Measurements from ENCODE around the gene CCDC88A.

The CCDC88A gene

GRCh38 chr2:55431982-55432627, 12.4 kb upstream of the CCDC88A start:
- no peaks in the 10 kb centered on the region for H3K4me1 Mint-ChIP-seq
- ATAC-seq: no peak
- no peaks in the 10 kb centered on the region for H3K27me3 Mint-ChIP-seq
- no peak overlapping the region for H3K27ac Mint-ChIP-seq
- H3K9me3 Mint-ChIP-seq: no peaks in the 10 kb centered on the region
- H3K36me3 Mint-ChIP-seq: no peaks in the 10 kb centered on the region
- H3K4me3 Mint-ChIP-seq: no peak overlapping the region

GRCh38 chr2:55430211-55430975, 10.7 kb upstream of the CCDC88A start:
- no peaks in the 10 kb centered on the region for H3K9me3 Mint-ChIP-seq
- no peak overlapping the region for H3K4me3 Mint-ChIP-seq
- H3K4me1 Mint-ChIP-seq: no peaks in the 10 kb centered on the region
- H3K36me3 Mint-ChIP-seq: no peaks in the 10 kb centered on the region
- peaks cover 6% of the 10 kb centered on the region for H3K27me3 Mint-ChIP-seq
- no peak for ATAC-seq
- H3K27ac Mint-ChIP-seq: no peak overlapping the region

- Mint-ChIP-seq H3K27me3 (peaks cover 15% of the 10 kb centered on the region), H3K36me3 (no peaks in the 10 kb centered on the region), H3K9me3 (no peaks in the 10 kb centered on the region), H3K27ac (no peak overlapping the region), H3K4me3 (no peak overlapping the region), H3K4me1 (no peaks in the 10 kb centered on the region)
- ATAC-seq: no peak
Measured at GRCh38 chr2:55428258-55428657, 8.6 kb upstream of the CCDC88A start.

DNA sequence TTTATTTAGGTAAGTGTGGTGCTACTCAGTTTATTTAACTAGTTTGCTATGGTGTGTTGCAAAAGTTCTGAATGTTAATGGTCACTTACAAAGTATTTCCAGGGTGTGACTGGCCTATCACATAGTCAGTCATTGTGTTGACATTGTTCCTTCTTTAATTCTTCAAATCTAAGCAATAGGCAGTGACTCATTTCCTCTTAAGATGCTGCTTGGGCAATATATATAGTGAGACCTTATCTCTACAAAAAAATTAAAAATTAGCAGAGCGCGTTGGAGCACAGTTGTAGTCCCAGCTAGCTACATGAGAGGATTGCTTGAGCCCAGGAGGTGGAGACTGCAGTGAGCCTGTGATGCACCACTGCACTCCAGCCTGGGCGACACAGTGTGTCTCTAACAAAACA, 5.8 kb upstream of the CCDC88A start:
- Mint-ChIP-seq H3K27ac (no peak overlapping the region), H3K4me3 (no peak overlapping the region), H3K36me3 (no peaks in the 10 kb centered on the region), H3K9me3 (no peaks in the 10 kb centered on the region), H3K27me3 (peaks cover 15% of the 10 kb centered on the region), H3K4me1 (peaks cover 6% of the 10 kb centered on the region)
- ATAC-seq: no peak

DNA sequence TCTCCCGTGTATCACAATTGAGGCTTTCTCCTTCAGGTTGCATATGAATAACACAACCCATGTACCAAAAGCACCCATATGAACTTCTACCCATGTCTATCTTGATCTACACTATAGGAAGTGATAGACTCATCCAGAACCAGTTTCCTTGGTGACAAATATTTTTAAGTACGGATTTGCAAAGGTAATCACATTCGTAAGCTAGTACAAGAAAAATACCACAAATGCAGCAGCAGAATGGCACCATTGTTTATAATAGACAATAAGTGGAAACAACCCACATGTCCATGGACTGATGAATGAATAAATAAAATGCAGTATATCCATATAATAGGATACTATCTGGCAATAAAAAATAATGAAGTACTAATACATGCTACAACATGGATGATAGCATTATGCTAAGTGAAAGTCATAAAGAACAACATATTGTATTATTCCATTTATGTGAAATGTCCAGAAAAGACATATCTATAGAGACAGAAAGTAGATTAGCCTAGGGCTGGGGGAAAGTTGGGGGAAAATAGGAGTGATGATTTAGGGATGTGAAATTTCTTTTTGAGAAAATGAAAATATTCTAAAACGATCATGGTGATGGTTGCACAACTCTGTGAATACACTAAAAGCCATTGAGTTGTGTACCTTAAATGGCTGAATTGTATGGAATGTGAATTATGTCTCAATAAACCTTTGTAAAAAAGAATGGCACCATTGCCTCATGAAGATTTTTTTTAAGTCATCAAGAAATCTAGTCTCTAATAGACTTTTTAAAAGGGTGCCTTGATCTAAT, 3.4 kb upstream of the CCDC88A start:
- H3K9me3 Mint-ChIP-seq: no peaks in the 10 kb centered on the region
- H3K27ac Mint-ChIP-seq: no peak overlapping the region
- H3K4me1 Mint-ChIP-seq: peaks cover 22% of the 10 kb centered on the region
- no peaks in the 10 kb centered on the region for H3K36me3 Mint-ChIP-seq
- ATAC-seq: no peak
- no peak overlapping the region for H3K4me3 Mint-ChIP-seq
- peaks cover 15% of the 10 kb centered on the region for H3K27me3 Mint-ChIP-seq

DNA sequence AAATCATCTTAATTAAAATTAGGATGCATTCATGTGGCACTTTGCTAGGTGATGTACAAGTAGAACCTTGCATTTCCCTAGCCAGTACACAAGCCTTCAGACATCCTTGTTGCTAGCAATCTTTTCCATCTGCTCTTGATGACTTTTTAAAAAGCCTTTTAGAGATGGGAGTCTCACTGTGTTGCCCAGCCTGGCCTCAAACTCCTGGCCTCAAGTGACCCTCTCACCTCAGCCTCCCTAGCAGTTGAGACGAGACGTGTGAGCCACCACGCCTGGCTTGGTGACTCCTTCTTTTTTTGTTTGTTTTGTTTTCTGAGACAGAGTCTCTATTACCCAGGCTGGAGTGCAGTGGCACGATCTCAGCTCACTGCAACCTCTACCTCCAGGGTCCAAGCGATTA, 1.7 kb upstream of the CCDC88A start:
- no peak for ATAC-seq
- Mint-ChIP-seq H3K27ac (peak overlapping the region; percentile 57), H3K4me1 (peaks cover 30% of the 10 kb centered on the region), H3K27me3 (peaks cover 15% of the 10 kb centered on the region), H3K4me3 (peak overlapping the region; percentile 52), H3K9me3 (no peaks in the 10 kb centered on the region), H3K36me3 (no peaks in the 10 kb centered on the region)

GRCh38 chr2:55420871-55421270, 1.2 kb upstream of the CCDC88A start:
- no peak for ATAC-seq
- peaks cover 35% of the 10 kb centered on the region for H3K4me1 Mint-ChIP-seq
- H3K27ac Mint-ChIP-seq: peak overlapping the region; percentile 94
- H3K36me3 Mint-ChIP-seq: no peaks in the 10 kb centered on the region
- no peaks in the 10 kb centered on the region for H3K9me3 Mint-ChIP-seq
- H3K27me3 Mint-ChIP-seq: peaks cover 14% of the 10 kb centered on the region
- H3K4me3 Mint-ChIP-seq: no peak overlapping the region

- ATAC-seq: no peak
- peak overlapping the region; percentile 94 for H3K27ac Mint-ChIP-seq
- H3K9me3 Mint-ChIP-seq: no peaks in the 10 kb centered on the region
- H3K27me3 Mint-ChIP-seq: peaks cover 9% of the 10 kb centered on the region
- H3K36me3 Mint-ChIP-seq: no peaks in the 10 kb centered on the region
- H3K4me3 Mint-ChIP-seq: peak overlapping the region; percentile 98
- H3K4me1 Mint-ChIP-seq: peaks cover 40% of the 10 kb centered on the region
Measured at GRCh38 chr2:55420439-55420725, 726 bp upstream of the CCDC88A start.

DNA sequence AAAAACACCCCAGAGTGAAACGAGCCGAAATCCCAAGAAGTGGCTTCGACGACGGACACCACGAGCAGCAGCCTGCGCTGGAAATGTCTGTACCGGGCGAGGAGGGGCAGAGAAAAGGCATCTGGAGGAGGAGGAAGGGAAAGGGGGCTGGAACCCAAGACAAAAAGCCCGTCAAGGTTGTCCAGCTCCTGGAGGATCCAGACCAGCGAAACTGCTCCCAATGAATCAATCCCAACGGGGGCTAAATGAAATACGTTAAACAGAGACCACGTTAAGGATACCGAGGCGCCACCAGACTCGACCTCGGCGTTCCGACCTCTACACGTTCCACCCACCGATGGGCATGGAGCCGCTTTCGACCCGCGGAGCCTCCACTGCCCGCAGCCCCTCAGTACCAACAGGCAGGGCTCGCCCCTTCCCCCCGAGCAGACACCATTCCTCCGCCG, 400 bp downstream of the CCDC88A start:
- no peaks in the 10 kb centered on the region for H3K9me3 Mint-ChIP-seq
- H3K4me3 Mint-ChIP-seq: peak overlapping the region; percentile 98
- peak overlapping the region; percentile 94 for H3K27ac Mint-ChIP-seq
- no peaks in the 10 kb centered on the region for H3K27me3 Mint-ChIP-seq
- peaks cover 44% of the 10 kb centered on the region for H3K4me1 Mint-ChIP-seq
- peak; percentile 62 for ATAC-seq
- H3K36me3 Mint-ChIP-seq: no peaks in the 10 kb centered on the region

GRCh38 chr2:55418512-55419232, 984 bp downstream of the CCDC88A start:
- Mint-ChIP-seq H3K36me3 (no peaks in the 10 kb centered on the region), H3K9me3 (no peaks in the 10 kb centered on the region), H3K27me3 (no peaks in the 10 kb centered on the region), H3K27ac (peak overlapping the region; percentile 94), H3K4me3 (peak overlapping the region; percentile 98), H3K4me1 (peaks cover 44% of the 10 kb centered on the region)
- ATAC-seq: peak; percentile 7

DNA sequence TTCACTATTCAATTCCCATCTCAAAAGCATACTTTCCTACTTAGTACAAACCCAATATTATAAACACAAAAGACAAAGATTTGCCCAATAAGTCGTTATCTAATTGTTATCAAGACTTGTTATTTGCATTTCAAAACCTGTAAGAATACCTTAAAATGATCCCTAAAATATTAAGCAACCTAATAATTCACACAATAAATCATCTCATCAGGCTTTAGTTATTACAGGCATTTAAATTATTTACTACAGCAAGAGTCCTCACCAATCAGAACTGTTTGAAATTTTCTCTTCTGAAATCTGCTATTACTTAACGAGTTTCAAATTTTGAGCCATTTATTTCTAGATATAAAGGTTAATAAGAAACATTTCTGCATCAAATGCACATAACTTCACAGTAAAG, 1.6 kb downstream of the CCDC88A start:
- H3K9me3 Mint-ChIP-seq: no peaks in the 10 kb centered on the region

DNA sequence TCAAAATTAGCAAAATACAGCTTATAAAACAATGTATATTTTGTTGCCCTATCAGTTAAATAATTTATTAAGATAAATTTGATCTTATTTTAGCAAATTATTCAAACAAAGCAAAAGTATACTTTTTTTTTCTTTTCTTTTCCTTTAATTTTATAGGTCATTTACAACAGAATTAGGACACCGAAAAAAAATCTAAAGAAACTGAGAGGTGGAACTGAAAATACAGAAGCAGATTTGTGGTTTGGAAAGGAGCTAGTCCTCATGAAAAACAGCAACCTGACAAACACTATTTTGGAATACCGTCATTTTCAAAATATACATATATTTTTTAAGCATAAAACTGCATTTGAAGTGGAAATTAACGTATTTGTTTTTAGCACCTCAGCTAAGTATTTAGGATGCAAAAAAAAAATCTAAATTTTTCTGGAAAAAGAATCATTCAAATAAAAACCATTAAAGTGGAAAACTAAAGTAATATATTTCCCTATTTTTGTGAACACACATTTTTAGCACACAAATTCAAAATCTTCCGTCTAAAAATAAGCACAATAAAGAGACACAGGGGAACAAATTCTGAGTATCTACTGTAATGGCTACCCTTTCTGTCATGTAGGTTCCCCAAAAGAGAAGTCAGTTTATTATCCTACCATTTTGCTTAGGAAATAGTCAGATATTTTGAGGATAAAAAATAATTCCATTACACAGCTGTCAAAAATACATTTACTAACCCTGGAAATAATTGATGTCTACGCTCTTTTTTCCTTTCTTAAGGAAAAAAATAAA, 2.7 kb downstream of the CCDC88A start:
- Mint-ChIP-seq H3K9me3 (no peaks in the 10 kb centered on the region), H3K27ac (peak overlapping the region; percentile 94), H3K27me3 (no peaks in the 10 kb centered on the region), H3K4me1 (peaks cover 44% of the 10 kb centered on the region), H3K36me3 (peaks cover under 1% of the 10 kb centered on the region), H3K4me3 (no peak overlapping the region)
- ATAC-seq: no peak

More for the DNA sequence above, 1.6 kb downstream of the CCDC88A start:
- no peaks in the 10 kb centered on the region for H3K27me3 Mint-ChIP-seq
- peaks cover 44% of the 10 kb centered on the region for H3K4me1 Mint-ChIP-seq
- H3K4me3 Mint-ChIP-seq: peak overlapping the region; percentile 98
- ATAC-seq: no peak
- no peaks in the 10 kb centered on the region for H3K36me3 Mint-ChIP-seq
- H3K27ac Mint-ChIP-seq: peak overlapping the region; percentile 94

- no peaks in the 10 kb centered on the region for H3K27me3 Mint-ChIP-seq
- H3K36me3 Mint-ChIP-seq: peaks cover 6% of the 10 kb centered on the region
- no peaks in the 10 kb centered on the region for H3K9me3 Mint-ChIP-seq
- H3K27ac Mint-ChIP-seq: peak overlapping the region; percentile 58
- ATAC-seq: no peak
- no peak overlapping the region for H3K4me3 Mint-ChIP-seq
- peaks cover 37% of the 10 kb centered on the region for H3K4me1 Mint-ChIP-seq
Measured at GRCh38 chr2:55415300-55415699, 4.4 kb downstream of the CCDC88A start.
